AG10803 (cell line): ENCODE data around the gene THRAP3.
A peak's percentile ranks its signal among the peaks of the same experiment; 100 is the strongest.

Source experiments
- DNase-seq: peaks from one replicate; pipeline ENCODE4 v3.0.0; 2010; ENCODE audit warnings: low read depth
- H3K4me3 ChIP-seq: 2 replicates; pipeline ENCODE4 v1.5.1; 2011; ENCODE audit warnings: mild to moderate bottlenecking, low read length, control low read depth
- CTCF ChIP-seq: conservative IDR thresholded peaks from 2 replicates; pipeline ENCODE4 v1.5.1; 2011; ENCODE audit warnings: mild to moderate bottlenecking, low read length, control low read depth, inconsistent platforms

The THRAP3 gene

GRCh38 chr1:36199934-36200741 lies 24.1 kb upstream of the THRAP3 start:
- DNase-seq: peak; percentile 26
- H3K4me3 ChIP-seq: no peak overlapping the region
- no peak for TF ChIP-seq CTCF

GRCh38 chr1:36203027-36203553 lies 21.2 kb upstream of the THRAP3 start:
- H3K4me3 ChIP-seq: no peak overlapping the region
- TF ChIP-seq CTCF: no peak
- no peak for DNase-seq

- no peak for TF ChIP-seq CTCF
- DNase-seq: peak; percentile 55
- H3K4me3 ChIP-seq: no peak overlapping the region
These were observed 20.5 kb upstream of the THRAP3 start for GRCh38 chr1:36203554-36204346.

GRCh38 chr1:36204347-36204909 lies 19.8 kb upstream of the THRAP3 start:
- no peak for TF ChIP-seq CTCF
- H3K4me3 ChIP-seq: no peak overlapping the region
- DNase-seq: peak; percentile 25

GRCh38 chr1:36206323-36206858 lies 17.9 kb upstream of the THRAP3 start:
- DNase-seq: no peak

GRCh38 chr1:36207339-36207738 lies 16.9 kb upstream of the THRAP3 start:
- peak; percentile 84 for DNase-seq
- TF ChIP-seq CTCF: no peak
- H3K4me3 ChIP-seq: no peak overlapping the region

More at GRCh38 chr1:36206323-36206858, 17.9 kb upstream of the THRAP3 start:
- H3K4me3 ChIP-seq: no peak overlapping the region
- TF ChIP-seq CTCF: no peak
